Calu3 (cell line): Measurements from ENCODE around the gene PLD4. TPM values are rescaled to one million over a fixed set of nuclear protein-coding genes. Genes with fewer than 3 reads are reported as not detected.

Experiments
- BruUV-seq: library from RNA; stranded (reverse); fragments of 400-500 nt; replicated peaks from 2 replicates; lab custom pipeline; 2021; lab: Mats Ljungman, UMichigan
- CTCF ChIA-PET: fragments of 300-600 bp; sonication (Branson Sonifier 250); formaldehyde crosslinking; loops from one replicate; lab custom pipeline; 2022; ENCODE audit warnings: antibody characterized with exemption; lab: Charles Lee
- DNase-seq: peaks from one replicate; pipeline ENCODE4 v3.0.0; 2022
- H3K27ac Mint-ChIP-seq: one replicate; pipeline ENCODE4 v1.8.0; 2022; ENCODE audit warnings: mixed read lengths; ENCODE audit not compliant: unreplicated experiment
- H3K27me3 Mint-ChIP-seq: one replicate; pipeline ENCODE4 v1.8.0; 2022; ENCODE audit warnings: mixed read lengths; ENCODE audit not compliant: unreplicated experiment
- H3K36me3 Mint-ChIP-seq: one replicate; pipeline ENCODE4 v1.8.0; 2022; ENCODE audit warnings: mild to moderate bottlenecking, moderate library complexity, mixed read lengths; ENCODE audit not compliant: insufficient read depth, unreplicated experiment
- H3K4me1 Mint-ChIP-seq: one replicate; pipeline ENCODE4 v1.8.0; 2022; ENCODE audit warnings: mild to moderate bottlenecking, low read depth, mixed read lengths; ENCODE audit not compliant: unreplicated experiment
- H3K4me3 Mint-ChIP-seq: one replicate; pipeline ENCODE4 v1.8.0; 2022; ENCODE audit warnings: mild to moderate bottlenecking, low read depth, moderate library complexity, mixed read lengths; ENCODE audit not compliant: unreplicated experiment
- H3K9me3 Mint-ChIP-seq: one replicate; pipeline ENCODE4 v1.8.0; 2022; ENCODE audit warnings: low read depth, mixed read lengths; ENCODE audit not compliant: unreplicated experiment
- CTCF ChIP-seq: fragments of 200-600 bp; IDR thresholded peaks from one replicate; pipeline ENCODE4 v1.8.0; 2022; ENCODE audit warnings: antibody characterized with exemption; ENCODE audit not compliant: unreplicated experiment
- intact Hi-C: fragments of 100-400 bp; cut with micrococcal nuclease; formaldehyde crosslinking; loops from one replicate; pipeline ENCODE4 v1.10.0; 2022; ENCODE audit not compliant: unreplicated experiment
- total RNA-seq: library from RNA; stranded (reverse); gene quantifications from 2 replicates; pipeline ENCODE4 v1.2.3, GENCODE V29; 2022

PLD4 gene
- total RNA-seq, 1 experiment from 2014 or later: 0.09 TPM

- H3K27me3 Mint-ChIP-seq: no peaks in the 10 kb centered on the region
- peaks cover 18% of the 10 kb centered on the region for H3K36me3 Mint-ChIP-seq
- H3K4me3 Mint-ChIP-seq: no peak overlapping the region
- TF ChIP-seq CTCF: no peak
- peaks cover 6% of the 10 kb centered on the region for H3K9me3 Mint-ChIP-seq
- CTCF ChIA-PET: no interaction called here
- intact Hi-C loops: no loop called here
- BruUV-seq: no TSS peak
- no peak for DNase-seq
- H3K27ac Mint-ChIP-seq: no peak overlapping the region
- H3K4me1 Mint-ChIP-seq: peaks cover 8% of the 10 kb centered on the region
Measured at GRCh38 chr14:104954746-104955395, 30.2 kb downstream of the PLD4 start.

- CTCF ChIA-PET: no interaction called here
- BruUV-seq: no TSS peak
- intact Hi-C loops: no loop called here
- peaks cover 6% of the 10 kb centered on the region for H3K9me3 Mint-ChIP-seq
- H3K27me3 Mint-ChIP-seq: no peaks in the 10 kb centered on the region
- no peak for TF ChIP-seq CTCF
- peaks cover 18% of the 10 kb centered on the region for H3K36me3 Mint-ChIP-seq
- peaks cover 8% of the 10 kb centered on the region for H3K4me1 Mint-ChIP-seq
- H3K4me3 Mint-ChIP-seq: no peak overlapping the region
- H3K27ac Mint-ChIP-seq: no peak overlapping the region
- DNase-seq: no peak
Measured at GRCh38 chr14:104955396-104955770, 30.7 kb downstream of the PLD4 start.

DNA sequence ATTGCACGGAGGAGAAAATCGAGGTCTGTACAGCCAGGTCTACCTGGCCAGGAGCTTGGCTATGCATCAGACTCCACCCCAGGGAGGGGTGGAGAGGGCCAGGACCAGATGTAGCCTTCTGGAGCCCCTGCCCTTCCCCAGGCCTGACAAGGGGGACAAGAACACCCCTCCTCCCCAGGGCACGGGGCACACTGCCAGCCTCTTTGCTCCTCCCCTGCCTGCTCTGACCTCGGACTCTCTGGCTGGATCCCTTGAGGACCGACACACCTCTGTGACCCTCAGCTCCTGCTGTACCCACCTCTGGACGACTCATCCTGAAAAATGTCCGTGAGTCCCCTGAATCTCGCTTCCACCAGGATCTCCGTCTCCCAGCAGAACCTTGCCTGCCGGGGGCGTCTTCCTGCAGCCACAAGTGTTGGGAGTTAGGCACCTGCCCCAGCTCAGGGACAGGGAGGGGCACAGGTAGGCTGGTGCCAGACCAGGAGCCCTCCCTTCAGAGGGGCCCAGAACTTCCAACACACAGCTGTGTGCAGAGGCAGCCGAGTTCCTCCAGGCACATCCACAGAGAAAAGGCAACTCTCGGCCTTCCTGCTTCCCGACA lies 31.7 kb downstream of the PLD4 start:
- peaks cover 6% of the 10 kb centered on the region for H3K9me3 Mint-ChIP-seq
- no peak overlapping the region for H3K27ac Mint-ChIP-seq
- H3K36me3 Mint-ChIP-seq: peaks cover 18% of the 10 kb centered on the region
- DNase-seq: no peak
- no peaks in the 10 kb centered on the region for H3K27me3 Mint-ChIP-seq
- no peak for TF ChIP-seq CTCF
- H3K4me1 Mint-ChIP-seq: peaks cover 8% of the 10 kb centered on the region
- CTCF ChIA-PET: no interaction called here
- BruUV-seq: no TSS peak
- intact Hi-C loops: no loop called here
- no peak overlapping the region for H3K4me3 Mint-ChIP-seq

DNA sequence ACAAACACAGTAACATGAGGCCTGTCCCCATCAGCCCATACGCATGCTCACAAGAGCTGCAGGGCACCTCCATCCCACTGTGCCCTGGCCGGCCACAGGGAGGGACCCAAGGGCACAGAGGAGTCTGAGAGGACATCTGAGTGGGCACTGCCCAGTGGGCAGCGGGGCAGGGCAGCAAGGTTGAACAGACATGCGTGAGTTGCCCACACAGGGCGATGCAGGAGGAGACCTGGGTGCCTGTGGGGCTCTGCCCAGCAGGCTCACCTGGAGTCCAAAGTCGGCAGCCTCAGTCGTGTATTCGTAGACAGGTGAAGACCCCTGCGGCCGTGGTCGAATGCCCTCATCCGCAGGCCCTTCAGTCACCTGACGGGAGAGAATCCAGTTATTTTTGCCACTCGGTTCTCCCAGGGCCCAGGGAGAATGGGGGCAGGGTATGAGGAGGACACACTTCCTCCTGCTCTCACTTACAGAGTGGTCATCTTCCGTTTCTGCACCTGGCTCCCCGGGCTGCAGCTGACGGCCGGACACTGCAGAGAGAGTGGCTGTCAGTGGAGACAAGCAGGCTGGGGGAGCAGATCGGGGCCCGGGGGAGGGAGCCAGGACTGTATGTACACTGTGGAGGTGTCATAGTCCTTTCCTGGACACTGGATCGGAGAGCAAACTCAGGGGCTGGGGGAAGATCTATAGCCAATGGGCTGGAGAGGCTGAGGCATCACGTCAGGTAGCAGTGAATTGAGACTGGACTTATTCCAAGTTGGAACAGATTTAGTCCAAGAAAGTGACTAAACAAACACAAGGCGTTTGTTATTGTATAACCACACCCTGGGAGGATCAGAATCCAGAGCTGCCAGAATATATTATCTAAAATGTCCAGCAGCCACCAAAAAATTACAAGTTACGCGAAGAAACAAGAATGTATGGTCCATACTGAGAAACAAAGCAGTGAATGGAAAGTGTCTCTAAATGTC lies 32.8 kb downstream of the PLD4 start:
- CTCF ChIA-PET: no interaction called here
- H3K27ac Mint-ChIP-seq: peak overlapping the region; percentile 35
- intact Hi-C loops: no loop called here

More for the DNA sequence above, 32.8 kb downstream of the PLD4 start:
- Mint-ChIP-seq H3K9me3 (peaks cover 6% of the 10 kb centered on the region), H3K27me3 (no peaks in the 10 kb centered on the region), H3K4me1 (peaks cover 8% of the 10 kb centered on the region), H3K4me3 (no peak overlapping the region), H3K36me3 (peaks cover 13% of the 10 kb centered on the region)
- no peak for TF ChIP-seq CTCF
- no peak for DNase-seq
- no TSS peak for BruUV-seq
